GM21447 (cell line): ENCODE measurements around the gene MYH11.
"Not testable (repeated sequence)": the region's sequence is repeated elsewhere in the genome, so short reads cannot be mapped to it uniquely, and the experiment has no call there.

Experiments
- ATAC-seq: cut with Tn5 transposase; IDR thresholded peaks from one replicate; pipeline ENCODE4 v1.9.1; 2021; ENCODE audit not compliant: unreplicated experiment

The MYH11 gene

DNA sequence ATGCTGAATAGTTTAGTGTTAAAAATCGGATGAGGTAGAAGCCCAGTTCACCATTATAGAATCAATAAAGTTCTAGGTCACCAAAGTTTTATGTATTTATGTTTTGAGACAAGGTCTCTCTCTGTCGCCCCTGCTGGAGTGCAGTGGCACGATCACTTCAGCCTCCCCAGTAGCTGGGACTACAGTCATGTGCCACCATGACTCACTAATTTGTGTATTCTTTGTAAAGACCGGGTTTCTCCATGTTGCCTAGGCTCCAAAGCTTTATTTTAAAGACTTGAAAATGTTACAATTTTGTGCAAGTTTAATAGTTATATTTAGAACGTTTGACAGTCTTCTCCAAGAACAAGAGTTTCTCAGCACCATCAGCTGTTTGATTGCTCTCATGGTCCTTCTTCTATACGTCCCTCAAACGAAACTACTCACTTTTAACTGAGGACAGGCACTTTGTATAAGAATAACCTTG, 174.7 kb downstream of the MYH11 start:
- no peak for ATAC-seq

DNA sequence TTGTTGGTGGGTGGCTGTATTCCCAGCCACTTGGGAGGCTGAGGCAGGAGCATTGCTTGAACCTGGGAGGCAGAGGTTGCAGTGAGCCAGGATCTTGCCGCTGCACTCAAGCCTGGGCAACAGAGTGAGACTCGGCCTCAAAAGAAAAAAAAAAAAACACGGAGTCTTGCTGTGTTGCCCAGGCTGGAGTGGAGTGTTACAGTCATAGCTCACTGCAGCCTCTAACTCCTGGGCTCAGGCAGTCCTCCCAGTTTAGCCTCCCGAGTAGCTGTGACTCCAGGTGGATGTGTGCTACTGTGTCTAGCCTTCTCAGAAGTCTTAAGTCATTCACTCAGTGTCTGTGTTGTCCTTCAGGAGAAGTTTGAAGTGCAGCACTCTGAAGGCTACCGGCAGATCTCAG, 179.4 kb downstream of the MYH11 start:
- no peak for ATAC-seq

DNA sequence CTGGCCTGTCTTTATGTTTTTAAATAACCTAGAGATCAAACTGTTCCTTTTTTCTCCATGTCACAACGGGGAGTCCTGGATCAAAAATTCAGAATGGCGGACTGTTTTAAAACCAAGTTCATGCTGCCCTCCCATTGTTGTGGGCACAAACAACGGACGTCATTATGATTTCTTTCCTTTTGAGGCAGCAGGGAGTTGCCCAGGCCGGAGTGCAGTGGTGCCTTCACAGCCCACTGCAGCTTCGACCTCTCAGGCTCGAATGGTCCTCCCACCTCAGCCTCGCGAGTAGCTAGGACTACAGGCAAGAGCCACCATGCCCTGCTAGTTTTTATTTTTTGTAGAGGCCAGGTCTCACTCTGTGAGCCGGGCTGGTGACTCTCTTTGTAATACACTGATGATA, 180.3 kb downstream of the MYH11 start:
- no peak for ATAC-seq

DNA sequence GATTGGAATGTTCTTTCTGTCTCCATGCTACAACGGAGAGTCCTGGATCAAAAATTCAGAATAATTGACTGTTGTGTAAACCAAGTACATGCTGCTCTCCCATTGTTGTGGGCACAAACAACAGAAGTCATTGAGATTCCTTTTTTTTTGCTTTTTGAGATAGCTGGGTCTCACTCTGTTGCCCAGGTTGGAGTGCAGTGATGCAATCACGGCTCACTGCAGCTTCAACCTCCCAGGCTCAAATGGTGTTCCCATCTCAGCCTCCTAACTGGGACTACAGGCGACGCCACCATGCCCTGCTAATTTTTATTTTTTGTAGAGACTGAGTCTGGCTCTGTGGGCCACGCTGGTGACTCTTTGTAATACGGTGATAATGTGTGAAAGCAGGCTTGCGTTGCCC, 182.3 kb downstream of the MYH11 start:
- no peak for ATAC-seq

- no peak for ATAC-seq
These were observed 184.2 kb downstream of the MYH11 start for GRCh38 chr16:15672514-15673167.

DNA sequence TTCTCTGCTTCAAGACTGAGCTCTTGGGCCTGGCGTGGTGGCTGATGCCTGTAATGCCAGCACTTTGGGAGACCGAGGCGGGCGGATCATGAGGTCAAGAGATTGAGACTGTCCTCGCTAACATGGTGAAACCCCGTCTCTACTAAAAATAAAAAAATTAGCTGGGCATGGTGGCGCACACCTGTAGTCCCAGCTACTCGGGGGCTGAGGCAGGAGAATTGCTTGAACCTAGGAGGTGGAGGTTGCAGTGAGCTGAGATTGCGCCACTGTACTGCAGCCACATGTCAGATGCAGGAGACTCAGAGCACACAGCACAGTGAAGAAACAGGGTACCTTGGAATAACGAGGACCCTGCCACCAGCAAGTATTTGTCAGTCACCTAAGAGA, 184.7 kb downstream of the MYH11 start:
- ATAC-seq: not testable (repeated sequence)

GRCh38 chr16:15671530-15672117, 185.2 kb downstream of the MYH11 start:
- ATAC-seq: no peak

DNA sequence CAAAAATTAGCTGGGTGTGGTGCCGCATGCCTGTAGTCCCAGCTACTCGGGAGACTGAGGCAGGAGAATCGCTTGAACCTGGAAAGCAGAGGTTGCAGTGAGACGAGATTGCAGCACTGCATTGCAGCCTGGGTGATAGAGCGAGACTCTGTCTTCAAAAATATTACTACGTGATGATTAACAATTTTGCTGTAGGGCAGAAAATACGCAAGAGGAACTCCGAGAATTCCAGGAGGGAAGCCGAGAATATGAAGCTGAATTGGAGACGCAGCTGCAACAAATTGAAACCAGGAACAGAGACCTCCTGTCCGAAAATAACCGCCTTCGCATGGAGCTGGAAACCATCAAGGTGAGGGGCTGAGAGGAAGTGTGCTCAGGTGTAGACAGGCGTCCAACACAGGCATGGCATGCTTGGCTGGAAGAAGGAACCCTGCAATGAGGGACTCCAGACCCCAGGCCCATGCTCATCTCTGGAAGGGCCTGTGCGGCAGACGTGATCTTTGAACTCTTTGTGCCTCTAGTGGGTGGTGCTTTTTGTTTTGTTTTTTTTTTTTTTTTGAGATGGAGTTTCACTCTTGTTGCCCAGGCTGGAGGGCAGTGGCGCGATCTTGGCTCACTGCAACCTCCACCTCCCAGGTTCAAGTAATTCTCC, 189.6 kb downstream of the MYH11 start:
- no peak for ATAC-seq

DNA sequence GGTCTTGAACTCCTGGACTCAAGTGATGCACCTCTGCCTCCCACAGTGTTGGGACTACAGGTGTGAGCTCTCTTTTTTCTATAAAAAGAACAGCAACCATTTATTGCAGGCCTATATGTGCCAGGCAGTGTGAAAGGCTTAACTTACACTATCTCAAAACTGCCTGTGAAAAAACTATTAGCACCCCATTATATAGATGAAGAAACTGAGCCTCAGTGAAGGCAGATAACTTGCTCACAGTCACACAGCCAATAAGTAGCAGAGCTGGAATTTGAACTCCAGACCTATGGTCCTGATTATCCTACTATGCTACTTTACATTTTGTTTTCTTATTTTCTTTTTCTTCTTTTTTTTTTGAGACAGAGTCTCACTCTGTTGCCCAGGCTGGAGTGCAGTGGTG, 191.7 kb downstream of the MYH11 start:
- ATAC-seq: no peak

- no peak for ATAC-seq
These were observed 196.6 kb downstream of the MYH11 start for GRCh38 chr16:15660203-15660601.

- ATAC-seq: no peak
These were observed 198.3 kb downstream of the MYH11 start for GRCh38 chr16:15658556-15658955.

DNA sequence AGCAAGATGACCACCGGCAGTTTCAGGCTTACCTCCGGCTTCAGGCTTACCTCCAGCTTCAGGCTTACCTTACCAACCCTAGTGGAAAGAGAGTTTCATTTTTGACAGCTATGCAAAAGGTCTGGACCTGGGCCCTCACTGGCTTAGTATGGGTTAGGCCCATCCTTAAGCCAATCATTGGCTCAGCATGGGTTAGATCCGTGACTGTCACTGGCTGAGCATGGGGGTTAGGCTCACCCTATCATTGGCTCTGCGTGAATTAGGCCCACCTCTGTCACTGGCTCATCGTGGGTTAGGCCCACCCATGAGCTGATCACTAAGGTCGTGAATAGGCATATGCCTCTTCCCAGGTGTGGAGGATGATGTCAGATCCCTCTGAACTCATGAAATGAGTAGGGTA, 198.7 kb downstream of the MYH11 start:
- no peak for ATAC-seq

DNA sequence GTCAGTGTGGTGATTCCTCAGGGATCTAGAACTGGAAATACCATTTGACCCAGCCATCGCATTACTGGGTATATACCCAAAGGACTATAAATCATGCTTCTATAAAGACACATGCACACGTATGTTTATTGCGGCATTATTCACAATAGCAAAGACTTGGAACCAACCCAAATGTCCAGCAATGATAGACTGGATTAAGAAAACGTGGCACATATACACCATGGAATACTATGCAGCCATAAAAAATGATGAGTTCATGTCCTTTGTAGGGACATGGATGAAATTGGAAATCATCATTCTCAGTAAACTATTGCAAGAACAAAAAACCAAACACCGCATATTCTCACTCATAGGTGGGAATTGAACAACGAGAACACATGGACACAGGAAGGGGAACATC, 201.3 kb downstream of the MYH11 start:
- ATAC-seq: not testable (repeated sequence)

DNA sequence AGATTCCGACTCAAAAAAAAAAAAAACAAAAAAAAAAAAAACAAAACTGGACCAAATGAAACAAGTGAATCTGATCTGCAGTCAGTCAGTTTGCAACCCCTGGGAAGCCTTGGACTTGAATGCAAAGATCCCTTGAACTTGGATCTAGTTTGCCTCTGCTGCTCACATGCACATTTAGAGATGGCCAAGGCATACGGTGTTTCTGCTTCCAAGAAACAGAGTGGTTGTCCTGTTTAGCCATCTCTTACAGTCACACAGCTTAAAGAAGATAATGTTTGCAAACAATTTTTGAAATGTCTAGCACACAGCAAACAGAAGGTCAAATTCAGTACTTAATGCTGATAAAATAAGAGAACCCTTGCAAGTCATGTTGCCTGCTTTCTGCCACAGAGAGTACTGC, 202.2 kb downstream of the MYH11 start:
- ATAC-seq: no peak

GRCh38 chr16:15653227-15653626, 203.6 kb downstream of the MYH11 start:
- ATAC-seq: no peak
